ENCODE data around the gene PRICKLE4.

GRCh38 chr6:41733360-41733706 is 47.2 kb upstream of the PRICKLE4 start:
- TF ChIP-seq CTCF (IDR thresholded peaks at IDR 0.05) (no peak), POLR2AphosphoS5 (IDR thresholded peaks at IDR 0.05) (no peak), POLR2A (IDR thresholded peaks at IDR 0.05; ENCODE audit: low read depth) (no peak)
